Measurements from ENCODE around the gene ZHX3.

ZHX3 gene

DNA sequence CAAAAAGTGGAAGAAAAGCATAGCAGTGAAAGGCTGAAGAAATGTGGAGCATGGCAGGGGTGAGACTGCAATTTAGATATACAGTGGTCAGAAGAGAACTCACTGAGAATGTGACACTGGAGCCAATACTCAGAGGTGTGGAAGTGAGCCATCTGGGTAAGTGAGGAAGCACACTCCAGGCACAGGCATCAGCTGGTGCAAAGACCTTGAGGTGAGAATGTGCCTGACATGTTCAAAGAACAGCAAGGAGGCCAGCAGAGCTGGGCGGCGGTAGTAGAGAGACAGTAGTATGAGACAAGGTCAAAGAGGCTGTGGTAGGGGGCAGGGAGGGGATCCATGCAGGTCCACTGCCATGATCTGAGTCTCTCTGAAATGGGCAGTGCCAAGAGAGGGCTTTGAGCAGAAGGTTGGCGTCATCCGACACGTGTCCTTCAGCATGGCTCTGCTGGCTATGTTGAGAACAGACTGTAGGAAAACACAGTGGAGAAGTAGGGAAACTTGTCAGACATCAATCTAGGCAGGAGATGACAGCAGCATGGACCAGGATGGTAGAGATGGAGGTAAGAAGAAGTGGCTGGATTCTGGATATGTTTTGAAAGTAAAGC is 95.8 kb downstream of the ZHX3 start:
- no peak for DNase-seq

GRCh38 chr20:41219824-41220223 is 97.7 kb downstream of the ZHX3 start:
- no peak for DNase-seq

DNA sequence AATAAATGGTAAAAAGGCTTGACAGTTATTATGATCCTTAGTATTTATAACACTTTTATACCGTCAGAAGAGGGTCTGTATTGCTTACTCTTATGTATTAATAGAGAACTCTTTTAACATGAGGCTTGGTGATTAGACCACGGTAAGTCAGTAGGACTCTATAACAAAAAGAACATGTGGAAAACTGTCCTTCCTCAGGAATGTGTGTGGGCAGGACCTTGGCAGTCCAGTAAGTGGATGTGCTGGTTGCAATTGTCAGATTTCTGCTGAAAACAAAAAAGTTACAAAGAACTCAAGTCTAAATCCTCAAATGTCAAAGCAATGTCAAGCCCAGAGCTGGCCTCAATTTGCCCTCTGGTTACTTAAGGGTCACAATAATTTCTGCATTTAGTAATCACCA is 99.1 kb downstream of the ZHX3 start:
- no peak for DNase-seq

DNA sequence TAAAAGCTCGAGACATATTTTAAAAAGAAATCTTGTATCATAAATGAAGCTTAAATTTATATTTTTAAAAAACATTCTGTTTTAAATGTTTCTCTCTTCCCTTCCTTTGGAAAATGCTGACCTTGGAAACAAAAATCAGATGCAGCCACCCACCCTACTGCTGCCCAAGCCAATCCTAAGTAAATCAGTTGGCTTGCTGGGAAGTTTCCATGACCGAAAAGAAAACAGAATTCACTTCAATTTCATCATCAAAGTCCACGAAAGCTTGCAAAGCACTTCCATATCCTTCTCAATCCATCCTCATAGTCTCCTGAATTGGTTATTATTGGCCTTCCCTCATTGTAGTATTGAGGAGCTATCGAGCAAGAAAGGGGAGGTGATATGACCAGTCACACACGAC is 100.1 kb downstream of the ZHX3 start:
- no peak for DNase-seq

DNA sequence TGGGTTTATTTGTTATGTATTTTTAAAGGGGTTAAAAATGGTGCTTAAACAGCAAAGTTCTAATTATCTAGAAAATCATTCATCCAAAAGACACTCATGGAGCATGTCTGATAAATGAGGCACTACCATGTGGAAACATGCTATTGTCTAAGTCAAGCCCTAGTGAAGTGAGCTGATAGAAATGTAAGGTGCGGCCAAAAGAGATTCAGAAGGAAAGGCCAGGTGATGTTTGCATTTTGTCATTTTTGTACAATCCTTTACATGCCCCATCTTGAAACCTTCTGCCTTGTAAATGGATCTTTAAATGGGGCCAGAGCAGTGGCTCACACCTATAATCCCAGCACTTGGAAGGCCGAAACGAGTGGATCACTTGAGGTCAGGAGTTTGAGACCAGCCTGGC is 102.9 kb downstream of the ZHX3 start:
- DNase-seq = no peak

DNA sequence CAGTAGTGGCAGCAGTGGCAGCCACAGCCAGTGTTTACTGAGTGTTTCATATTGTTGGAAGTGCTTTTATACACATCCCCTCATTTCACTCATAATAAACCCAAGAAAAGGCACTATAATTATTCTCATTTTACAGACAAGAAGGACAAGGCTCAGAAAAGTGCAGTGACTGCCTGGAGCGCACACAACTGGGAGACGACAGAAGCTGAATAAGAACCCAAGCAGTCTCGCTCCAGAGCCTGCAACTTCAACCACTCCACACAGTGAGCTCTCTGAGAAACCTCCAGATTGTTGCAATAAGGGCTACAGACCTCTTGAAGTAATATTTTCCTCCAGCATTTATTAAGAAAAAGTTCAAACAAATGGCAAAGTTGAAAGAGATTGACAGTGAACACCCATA is 103.3 kb downstream of the ZHX3 start:
- no peak for DNase-seq

DNA sequence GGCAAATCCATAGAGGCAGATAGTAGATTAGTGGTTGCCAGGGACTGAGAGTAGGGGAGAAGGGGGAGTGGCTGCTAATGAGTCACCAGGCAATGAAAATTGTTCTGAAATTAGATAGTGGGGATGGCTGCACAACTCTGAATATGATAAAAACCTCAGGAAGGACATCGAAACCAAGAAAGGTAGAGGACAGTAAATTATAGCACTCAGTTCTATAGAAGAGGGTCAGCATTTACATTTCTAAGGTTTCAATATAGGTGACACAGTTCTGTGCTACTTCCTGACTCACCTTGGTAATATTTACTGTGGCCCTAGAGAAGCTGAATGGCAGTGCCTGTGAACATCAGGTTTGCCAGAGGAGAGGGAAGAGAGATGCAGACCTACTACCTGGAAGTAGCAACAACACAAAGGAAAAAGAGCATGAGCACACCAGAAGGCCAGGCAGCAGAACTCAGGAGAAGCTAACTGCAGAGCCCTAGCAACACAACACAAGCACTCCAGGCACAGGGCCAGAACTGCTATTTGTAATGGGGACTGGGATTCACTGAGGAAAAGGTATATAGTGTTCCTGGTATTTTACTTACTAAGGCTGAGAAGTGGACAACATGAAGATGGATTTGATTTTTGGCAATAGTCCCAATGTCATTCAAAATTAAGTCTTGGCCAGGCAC is 104.2 kb downstream of the ZHX3 start:
- DNase-seq = peak; percentile 33

GRCh38 chr20:41205313-41205712 is 112.2 kb downstream of the ZHX3 start:
- no peak for DNase-seq

DNA sequence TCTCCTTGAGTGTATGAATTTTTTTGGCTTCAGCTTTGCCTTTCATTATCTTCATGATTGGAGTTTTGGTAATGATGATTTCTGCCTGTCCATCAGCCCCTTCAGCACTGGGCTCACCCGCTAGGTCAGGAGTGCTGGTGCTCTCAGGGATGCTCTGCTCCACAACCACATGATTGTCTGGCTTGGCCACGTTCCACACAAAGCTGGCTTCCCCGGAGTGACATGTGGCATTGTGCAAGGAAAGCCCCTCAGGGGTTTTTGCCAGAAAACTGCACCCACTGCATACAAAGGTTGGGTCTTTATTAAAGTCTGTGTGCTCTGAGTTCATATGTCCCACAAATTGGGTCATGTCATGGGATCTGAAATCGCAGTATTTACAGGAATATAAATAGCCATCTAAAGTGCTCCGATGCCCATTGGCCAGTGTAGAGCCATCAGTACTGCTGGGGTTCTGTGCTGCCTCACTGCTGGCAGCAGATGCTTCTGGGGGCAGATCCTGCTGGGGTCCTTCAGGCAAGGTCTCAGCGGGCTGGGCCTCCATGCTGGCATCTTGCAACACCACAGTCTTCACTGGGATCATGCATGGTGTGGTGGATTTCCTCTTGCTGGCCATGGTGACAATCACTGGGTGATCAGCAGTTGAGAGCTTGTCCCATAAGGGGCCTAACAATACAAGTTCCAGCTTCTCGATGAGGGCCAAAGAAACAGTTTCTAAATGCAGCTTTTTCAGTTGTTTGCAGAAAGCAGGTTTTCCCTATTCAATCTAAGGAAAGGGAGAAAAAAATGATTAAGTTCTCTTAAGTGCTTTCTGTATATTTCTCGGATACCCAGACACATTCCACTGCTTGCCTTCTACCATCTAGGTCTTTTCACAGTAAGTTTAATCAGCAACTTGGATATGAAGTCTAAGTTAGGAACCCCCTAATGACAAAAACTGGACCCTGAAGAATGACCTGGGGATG is 112.9 kb downstream of the ZHX3 start:
- no peak for DNase-seq

DNA sequence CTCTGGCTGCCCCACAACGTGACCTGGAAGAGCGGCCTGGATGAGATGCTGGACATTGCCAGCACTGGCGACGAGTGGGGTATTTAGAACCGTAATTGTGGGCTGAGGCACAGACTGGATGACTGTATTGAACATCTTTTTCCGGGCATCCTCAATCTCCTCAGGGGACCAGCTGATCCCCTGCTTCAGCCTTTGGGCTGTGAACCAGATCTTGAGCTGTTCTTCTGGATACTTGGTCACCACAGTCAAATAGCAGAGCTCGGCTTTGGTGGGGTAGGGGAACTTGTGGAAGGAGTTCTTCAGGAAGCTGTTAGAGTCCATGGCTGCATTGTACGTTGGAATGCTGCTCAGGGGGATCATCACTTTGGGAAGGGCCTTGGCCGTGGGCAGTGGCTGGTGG is 113.9 kb downstream of the ZHX3 start:
- DNase-seq = no peak

- DNase-seq = no peak
Measured at GRCh38 chr20:41202426-41202825, 115.1 kb downstream of the ZHX3 start.

GRCh38 chr20:41201760-41202159 is 115.8 kb downstream of the ZHX3 start:
- no peak for DNase-seq

DNA sequence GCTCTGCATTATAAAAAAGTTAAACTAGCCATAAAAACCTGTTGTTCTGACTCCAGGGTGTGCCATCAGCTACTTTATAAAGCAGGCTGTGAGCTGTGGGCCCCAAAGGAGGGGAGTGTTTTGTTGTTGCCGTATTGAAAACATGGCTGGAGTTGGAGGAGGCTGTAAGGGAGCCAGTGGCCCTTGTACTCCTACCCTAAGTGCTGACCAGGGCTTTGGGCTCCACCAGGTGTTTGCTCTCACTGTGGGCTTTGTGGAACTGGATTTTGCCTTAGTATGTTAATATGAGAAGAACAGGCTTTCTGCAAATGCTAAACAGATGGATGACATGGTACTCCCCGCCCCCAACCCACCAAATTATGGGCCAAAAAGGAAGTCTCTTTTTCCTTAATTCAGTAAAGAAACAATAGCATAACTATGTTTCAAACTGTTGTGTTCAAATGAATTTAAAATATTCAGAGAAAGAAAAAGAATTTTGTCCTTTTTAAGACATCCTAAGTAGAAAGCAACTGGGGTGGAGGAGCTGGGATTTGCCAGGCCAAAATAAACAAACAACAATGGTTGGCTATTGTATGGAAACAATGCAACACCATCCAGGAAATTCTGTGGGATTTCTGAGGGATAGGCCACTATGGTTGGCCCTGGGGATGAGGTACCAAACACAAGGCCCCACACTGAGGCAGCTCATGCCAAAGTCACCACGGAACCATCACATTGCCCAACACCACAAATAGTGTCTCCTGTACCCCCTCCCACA is 116.9 kb downstream of the ZHX3 start:
- DNase-seq = no peak

DNA sequence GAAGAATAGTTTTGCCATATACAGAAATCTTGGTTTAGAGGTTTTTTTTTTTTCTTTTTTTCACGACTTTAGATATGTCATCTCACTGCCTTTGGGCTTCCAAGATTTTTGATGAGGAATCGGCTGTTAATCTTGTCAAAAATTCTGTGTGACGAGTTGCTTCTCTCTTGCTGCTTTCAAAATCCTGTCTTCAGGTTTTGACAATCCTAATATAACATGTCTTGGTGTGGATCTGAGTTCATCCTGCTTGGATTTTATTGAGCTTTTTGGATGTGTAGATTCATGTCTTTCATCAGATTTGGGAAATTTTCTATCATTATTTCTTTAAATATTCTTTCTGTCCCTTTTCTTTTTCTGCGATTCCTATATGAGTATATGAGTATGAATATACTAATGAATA is 119.1 kb downstream of the ZHX3 start:
- DNase-seq = no peak

DNA sequence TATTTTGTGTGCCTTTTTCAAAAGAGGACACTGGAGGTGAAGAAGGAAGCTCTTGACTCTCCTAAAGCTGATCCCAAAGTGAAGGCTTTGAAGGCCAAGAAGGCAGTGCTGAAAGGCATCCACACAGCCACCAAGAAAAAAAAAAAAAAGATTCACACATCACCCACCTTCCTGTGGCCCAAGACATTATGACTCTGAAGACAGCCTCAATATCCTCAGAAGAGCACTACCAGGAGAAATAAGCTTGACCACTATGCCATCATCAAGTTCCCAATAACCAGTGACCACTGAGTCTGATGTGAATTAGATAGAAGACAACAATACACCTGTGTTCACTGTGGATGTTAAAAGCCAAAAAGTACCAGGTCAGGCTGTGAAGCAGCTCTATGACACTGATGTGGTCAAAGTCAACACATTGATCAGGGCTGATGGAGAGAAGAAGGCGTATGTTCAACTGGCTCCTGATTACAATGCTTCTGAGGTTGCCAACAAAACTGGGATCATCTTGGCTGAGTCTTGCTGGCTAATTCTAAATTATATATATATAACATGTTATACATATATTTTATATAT is 120.8 kb downstream of the ZHX3 start:
- DNase-seq = no peak

DNA sequence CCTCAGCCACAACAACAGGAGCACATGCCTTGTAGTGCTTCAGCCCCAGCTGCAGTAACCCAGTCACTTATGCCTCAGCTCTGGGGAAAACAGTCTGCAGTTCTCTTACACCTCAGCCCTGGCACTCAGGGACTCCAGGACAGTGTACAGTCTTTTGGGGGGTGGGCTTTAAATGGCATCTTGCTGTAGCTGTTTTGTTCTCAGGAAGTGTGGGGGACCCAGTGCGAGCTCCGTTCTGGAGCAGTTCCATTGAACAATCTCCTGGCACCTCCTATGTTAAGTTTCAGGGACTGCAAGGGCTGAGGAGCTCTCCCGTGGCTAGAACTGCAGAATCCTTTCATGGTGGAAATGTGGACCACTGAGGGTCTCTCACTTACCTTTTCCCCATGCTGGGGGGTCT is 125.0 kb downstream of the ZHX3 start:
- DNase-seq = no peak

- DNase-seq = no peak
Measured at GRCh38 chr20:41191562-41192500, 125.7 kb downstream of the ZHX3 start.

DNA sequence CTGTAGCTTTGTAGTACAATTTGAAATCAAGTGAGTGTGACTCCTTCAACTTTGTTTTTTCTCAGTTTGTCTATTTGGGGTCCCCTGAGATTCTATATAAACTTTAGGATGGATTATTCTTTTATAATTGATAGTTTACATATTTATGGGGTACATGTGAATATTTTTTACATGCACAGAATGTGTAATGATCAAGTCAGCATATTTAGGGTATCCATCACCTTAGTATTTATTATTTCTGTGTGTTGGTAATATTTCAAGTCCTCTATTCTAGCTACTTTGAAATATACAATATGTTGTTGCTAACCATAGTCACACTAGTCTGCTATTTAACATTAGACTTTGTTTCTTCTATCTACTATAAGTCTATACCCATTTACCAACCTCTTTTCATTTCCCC is 129.9 kb downstream of the ZHX3 start:
- DNase-seq = no peak

GRCh38 chr20:41185013-41185757 is 132.3 kb downstream of the ZHX3 start:
- no peak for DNase-seq

GRCh38 chr20:41183831-41184230 is 133.7 kb downstream of the ZHX3 start:
- no peak for DNase-seq

GRCh38 chr20:41183391-41183790 is 134.1 kb downstream of the ZHX3 start:
- no peak for DNase-seq
